PFSK-1 (cell line): ENCODE measurements around the gene SHC4.

Experiments
- FOXP2 ChIP-seq: optimal IDR thresholded peaks from 2 replicates; pipeline ENCODE3; 2011; ENCODE audit warnings: borderline replicate concordance, control low read depth, inconsistent platforms; ENCODE audit not compliant: insufficient read depth; ENCODE audit errors: extremely low read length, extremely low read depth
- POLR2AphosphoS5 ChIP-seq: IDR thresholded peaks from 2 replicates; pipeline ENCODE4 v1.6.1; 2012; ENCODE audit warnings: low read depth, mild to moderate bottlenecking, control low read depth, low read length, moderate library complexity
- SIN3A ChIP-seq: IDR thresholded peaks from 2 replicates; pipeline ENCODE4 v1.6.1; 2012; ENCODE audit warnings: mild to moderate bottlenecking, low read length, moderate library complexity, borderline replicate concordance; ENCODE audit not compliant: insufficient read depth
- TAF1 ChIP-seq: IDR thresholded peaks from 2 replicates; pipeline ENCODE4 v1.6.1; 2012; ENCODE audit warnings: low read length, control low read depth, borderline replicate concordance; ENCODE audit not compliant: insufficient read depth
- TF ChIP-seq, protein P1 (sequence below), 2 experiments: IDR thresholded peaks; 2 replicates each; pipeline versions ENCODE4 v1.6.1 to v1.8.0; 2011 to 2012; ENCODE audit warnings: low read depth in 2 of 2, low read length in 2 of 2, control low read depth in 1 of 2, inconsistent platforms in 1 of 2, mild to moderate bottlenecking in 1 of 2, moderate library complexity in 1 of 2; ENCODE audit not compliant: insufficient read depth in 1 of 2

DNA sequence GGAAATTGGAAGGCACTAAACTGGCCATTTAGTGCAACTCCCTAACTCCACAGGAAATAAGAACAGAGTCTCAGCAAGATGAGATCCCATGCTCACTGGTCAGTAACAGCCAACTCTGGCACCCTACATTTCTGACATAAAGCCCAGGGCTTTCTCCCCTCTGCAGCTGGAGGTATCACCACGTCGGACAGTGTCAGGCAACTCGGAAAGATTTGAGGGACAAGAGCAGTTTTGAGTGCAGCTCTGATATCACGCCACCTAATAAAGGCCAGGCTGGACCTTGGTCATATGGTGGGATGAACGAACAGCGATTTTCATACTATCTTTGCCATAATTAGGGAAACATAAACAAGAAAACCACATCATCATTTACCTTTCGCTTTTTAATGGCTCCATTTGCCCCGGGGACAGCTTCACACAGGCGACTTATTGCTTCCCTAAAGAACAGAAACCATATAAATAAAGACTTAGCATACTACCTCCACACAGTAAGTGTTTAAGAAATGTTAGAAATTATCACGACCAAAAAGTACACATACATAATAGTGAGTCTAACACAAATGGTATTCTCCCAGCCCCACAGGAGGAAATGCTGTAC, 73.2 kb downstream of the SHC4 start:
- TF ChIP-seq SIN3A = no peak
- no peak for TF ChIP-seq POLR2AphosphoS5
- TF ChIP-seq TAF1 = no peak
- TF ChIP-seq, protein P1, sequence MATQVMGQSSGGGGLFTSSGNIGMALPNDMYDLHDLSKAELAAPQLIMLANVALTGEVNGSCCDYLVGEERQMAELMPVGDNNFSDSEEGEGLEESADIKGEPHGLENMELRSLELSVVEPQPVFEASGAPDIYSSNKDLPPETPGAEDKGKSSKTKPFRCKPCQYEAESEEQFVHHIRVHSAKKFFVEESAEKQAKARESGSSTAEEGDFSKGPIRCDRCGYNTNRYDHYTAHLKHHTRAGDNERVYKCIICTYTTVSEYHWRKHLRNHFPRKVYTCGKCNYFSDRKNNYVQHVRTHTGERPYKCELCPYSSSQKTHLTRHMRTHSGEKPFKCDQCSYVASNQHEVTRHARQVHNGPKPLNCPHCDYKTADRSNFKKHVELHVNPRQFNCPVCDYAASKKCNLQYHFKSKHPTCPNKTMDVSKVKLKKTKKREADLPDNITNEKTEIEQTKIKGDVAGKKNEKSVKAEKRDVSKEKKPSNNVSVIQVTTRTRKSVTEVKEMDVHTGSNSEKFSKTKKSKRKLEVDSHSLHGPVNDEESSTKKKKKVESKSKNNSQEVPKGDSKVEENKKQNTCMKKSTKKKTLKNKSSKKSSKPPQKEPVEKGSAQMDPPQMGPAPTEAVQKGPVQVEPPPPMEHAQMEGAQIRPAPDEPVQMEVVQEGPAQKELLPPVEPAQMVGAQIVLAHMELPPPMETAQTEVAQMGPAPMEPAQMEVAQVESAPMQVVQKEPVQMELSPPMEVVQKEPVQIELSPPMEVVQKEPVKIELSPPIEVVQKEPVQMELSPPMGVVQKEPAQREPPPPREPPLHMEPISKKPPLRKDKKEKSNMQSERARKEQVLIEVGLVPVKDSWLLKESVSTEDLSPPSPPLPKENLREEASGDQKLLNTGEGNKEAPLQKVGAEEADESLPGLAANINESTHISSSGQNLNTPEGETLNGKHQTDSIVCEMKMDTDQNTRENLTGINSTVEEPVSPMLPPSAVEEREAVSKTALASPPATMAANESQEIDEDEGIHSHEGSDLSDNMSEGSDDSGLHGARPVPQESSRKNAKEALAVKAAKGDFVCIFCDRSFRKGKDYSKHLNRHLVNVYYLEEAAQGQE (IDR thresholded peaks at IDR 0.05; ENCODE audit: insufficient read depth in 1 of 2, low read depth in 2 of 2, low read length in 2 of 2) = no peak
- no peak for TF ChIP-seq FOXP2
